ENCODE data around the gene GYS2.
"Not testable (repeated sequence)": the region's sequence is repeated elsewhere in the genome, so short reads cannot be mapped to it uniquely, and the experiment has no call there.

The GYS2 gene

DNA sequence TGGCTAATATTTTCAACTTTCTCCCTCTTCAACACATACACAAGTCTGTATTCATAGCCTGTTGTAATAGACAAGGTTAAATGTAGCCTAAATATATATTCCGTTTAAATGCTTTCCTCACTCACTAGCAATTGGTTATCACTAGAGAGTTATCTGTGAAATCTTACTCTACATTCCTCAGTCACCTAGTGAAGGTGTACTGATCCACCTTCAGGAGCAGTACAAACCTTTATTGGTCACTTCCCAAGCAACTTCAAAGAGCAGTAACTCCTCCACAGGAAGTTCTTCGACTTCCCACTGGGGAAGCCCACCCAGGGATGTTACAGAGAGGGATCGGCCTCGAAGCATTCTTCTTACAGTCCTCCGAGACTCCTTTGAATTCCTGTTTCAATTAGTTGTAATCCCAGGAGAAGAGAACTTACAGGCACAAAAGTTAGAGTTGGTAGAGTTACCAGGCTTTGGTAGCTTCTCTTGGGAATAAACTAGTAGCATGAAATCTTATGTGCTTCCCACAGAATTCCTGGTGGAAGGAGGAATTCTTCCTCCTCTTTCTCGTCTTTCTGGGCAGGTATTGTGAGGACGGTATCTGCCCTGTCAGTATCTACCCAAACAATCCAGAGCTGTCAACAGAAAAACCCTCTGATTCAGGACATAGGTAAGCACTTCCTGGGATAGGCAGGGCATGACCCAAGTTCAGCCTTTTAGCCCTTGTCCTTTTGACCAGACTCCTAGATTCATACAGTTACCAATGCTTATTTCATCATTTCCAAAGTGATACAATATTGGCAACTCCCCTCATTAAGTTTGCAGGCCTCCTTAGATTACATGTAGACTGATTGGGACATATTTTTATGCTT lies at the start of gene GYS2:
Gene GYS2, minus strand, starts transcription at position 603 of the 857 bp plus-strand sequence. Its CDS starts 255 bp downstream, at position 348.
- no peak for DNase-seq (ENCODE audit: low read depth, low spot score)

GRCh38 chr12:21651821-21652220 lies 47.2 kb upstream of the GYS2 start:
- no peak for DNase-seq (ENCODE audit: low read depth, low spot score)

GRCh38 chr12:21650997-21651396 lies 46.4 kb upstream of the GYS2 start:
- DNase-seq (ENCODE audit: low read depth, low spot score), result no peak

- no peak for DNase-seq (ENCODE audit: low read depth, low spot score)
Measured at GRCh38 chr12:21649034-21649433, 44.4 kb upstream of the GYS2 start.

DNA sequence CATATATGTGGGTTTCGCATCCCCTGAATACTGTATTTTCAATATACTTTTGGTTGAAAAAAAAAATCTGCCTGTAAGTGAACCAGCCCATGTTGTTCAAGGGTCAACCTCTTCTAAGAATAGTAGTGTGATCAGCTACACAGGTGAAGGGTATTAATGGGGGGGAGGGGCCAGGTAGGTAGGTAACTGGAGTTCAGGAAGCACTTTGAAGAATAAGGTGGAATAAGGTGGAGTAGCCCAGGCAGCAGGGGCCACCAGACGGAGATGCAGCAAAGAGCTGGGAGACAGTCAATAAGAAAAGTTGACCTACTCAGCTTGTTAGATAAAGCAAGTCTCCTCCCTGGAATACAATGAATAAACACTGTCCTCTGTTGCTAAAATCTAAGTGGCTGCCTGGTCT lies 43.7 kb upstream of the GYS2 start:
- DNase-seq (ENCODE audit: low read depth, low spot score), result no peak

GRCh38 chr12:21647179-21647578 lies 42.5 kb upstream of the GYS2 start:
- DNase-seq (ENCODE audit: low read depth, low spot score), result no peak

GRCh38 chr12:21645041-21645500 lies 40.4 kb upstream of the GYS2 start:
- not testable (repeated sequence) for DNase-seq (ENCODE audit: low read depth, low spot score)

- DNase-seq (ENCODE audit: low read depth, low spot score), result no peak
Measured at GRCh38 chr12:21644516-21644915, 39.9 kb upstream of the GYS2 start.

- no peak for DNase-seq (ENCODE audit: low read depth, low spot score)
Measured at GRCh38 chr12:21643758-21644157, 39.1 kb upstream of the GYS2 start.

GRCh38 chr12:21642707-21643389 lies 38.2 kb upstream of the GYS2 start:
- no peak for DNase-seq (ENCODE audit: low read depth, low spot score)

GRCh38 chr12:21638054-21638891 lies 33.6 kb upstream of the GYS2 start:
- no peak for DNase-seq (ENCODE audit: low read depth, low spot score)

DNA sequence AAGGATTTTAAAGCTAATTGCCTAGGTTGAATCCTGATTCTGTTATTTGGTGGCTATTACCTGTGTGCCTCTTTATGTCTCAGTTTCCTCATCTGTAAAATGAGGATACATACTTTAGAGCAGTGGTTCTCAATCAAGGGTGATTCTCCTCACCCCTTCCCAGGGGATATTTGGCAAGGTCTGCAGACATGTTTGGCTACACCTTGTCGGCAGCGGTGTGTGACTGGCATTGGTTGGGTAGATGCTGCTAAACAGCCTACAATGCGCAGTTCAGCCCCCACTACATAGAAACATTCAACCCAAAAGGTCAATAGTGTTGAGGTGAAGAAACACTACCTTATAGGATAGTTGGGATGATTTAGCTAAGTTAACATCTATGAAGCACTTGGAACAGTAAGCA lies 29.6 kb upstream of the GYS2 start:
- DNase-seq (ENCODE audit: low read depth, low spot score), result no peak

- no peak for DNase-seq (ENCODE audit: low read depth, low spot score)
Measured at GRCh38 chr12:21631367-21631766, 26.7 kb upstream of the GYS2 start.

DNA sequence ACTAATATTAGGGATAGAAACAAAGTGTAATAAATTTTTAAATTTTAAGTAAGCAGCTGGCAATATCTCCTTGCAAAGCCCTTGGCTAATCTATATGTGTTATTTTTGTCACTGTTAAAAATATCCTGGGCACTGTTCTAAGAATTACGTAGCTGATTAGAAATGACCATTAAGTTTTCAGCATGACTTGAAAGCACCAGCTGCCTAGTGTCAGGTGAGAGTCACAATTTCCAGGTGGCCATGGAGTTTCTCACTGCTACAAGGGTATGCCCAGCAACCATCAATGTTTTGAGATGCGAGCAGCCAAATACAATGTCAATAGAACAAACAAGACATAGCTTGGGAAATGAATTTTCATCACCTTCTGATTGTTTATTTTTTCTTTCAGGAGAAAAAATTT lies 23.3 kb upstream of the GYS2 start:
- no peak for DNase-seq (ENCODE audit: low read depth, low spot score)

DNA sequence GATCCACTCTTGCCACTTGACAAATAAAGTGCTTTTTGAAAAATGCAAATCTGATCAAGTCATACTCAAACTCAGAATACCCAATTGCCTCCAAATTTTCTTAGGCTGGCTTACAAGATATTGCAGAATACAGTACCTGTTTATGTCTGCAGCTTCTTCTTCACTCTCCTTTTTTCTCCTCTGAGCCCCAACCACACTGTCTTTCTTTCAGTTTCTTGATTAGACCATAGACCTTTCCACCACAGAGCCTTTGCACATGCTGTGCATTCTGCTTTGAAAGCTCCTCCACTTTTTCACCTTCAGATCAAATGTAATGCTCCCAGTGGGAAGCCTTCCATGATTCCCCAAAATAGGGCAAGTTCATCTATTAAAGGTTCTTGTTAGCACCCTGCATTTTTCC lies 13.9 kb upstream of the GYS2 start:
- no peak for DNase-seq (ENCODE audit: low read depth, low spot score)

DNA sequence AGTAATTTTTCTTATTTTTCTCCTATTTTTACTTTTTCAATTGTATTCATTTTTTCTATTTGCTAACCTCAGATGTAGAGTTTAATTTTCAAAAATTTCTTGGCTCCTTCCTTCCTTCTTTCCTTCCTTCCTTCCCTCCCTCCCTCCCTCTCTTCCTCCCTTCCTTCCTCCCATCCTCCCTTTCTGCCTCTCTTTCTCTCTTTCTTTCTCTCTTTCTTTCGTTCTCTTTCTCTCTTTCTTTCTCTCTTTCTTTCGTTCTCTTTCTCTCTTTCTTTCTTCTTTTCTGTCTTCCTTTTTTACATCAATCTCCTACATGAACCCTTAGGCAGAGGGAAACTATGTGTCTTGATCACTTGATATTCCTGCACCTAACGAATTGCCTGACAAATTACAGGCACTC lies 12.4 kb upstream of the GYS2 start:
- DNase-seq (ENCODE audit: low read depth, low spot score), result no peak

DNA sequence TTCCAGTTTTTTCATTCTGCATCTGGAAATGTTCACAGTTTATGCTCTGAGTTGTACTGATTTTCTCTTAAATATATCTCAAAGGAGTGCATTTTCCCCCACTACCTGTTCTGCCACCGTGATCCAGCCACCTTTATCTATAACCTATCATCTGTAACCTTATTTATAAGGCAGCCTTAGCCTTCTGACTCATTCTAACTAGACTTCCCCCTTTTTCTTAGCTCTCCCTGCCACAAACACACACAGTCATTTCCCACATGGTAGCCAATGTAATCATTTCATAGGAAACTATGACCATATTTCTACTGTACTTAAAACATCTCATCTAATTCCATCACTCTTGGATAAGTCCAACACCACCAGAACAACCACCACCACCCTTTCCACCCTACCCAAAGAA lies 10.8 kb upstream of the GYS2 start:
- no peak for DNase-seq (ENCODE audit: low read depth, low spot score)

DNA sequence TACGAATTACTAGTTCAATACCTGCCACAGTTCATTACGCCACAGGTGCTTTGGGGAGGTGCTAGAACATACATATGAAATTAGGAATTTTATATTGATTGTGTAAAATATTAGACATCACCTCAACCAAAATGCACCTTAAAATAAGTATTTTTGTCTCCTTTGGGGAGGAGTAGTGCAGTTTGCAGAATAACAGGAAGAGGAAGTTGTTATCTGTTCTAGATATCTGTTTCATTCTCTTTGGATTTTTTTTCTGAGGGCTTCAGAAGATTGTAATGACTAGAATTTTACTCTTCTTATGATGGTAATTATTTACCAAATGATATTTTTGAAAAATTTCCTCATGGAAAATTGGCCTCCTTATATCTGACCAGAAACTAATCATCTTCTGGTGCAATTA lies 9.9 kb upstream of the GYS2 start:
- no peak for DNase-seq (ENCODE audit: low read depth, low spot score)

DNA sequence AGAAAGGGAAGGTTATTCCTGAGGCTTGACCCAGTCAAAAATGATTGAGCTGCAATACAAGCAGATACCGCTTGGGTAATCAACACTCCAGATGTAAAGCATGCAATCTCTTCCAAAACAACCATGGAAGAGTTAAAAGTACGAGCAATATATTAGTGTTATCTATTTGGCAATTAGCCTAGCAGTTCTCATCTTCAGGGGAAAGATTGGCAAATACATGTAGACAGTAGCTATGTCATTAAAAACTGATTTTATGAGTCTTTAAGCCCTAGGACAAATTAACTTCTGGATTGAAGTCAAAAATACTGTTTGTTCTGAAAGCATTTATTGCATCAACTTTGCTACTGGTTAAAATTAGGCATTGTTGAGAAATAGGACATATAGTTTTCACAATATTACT lies 9.3 kb upstream of the GYS2 start:
- no peak for DNase-seq (ENCODE audit: low read depth, low spot score)

- no peak for DNase-seq (ENCODE audit: low read depth, low spot score)
Measured at GRCh38 chr12:21608196-21608595, 3.5 kb upstream of the GYS2 start.

- DNase-seq (ENCODE audit: low read depth, low spot score), result no peak
Measured at GRCh38 chr12:21607701-21608100, 3.1 kb upstream of the GYS2 start.

DNA sequence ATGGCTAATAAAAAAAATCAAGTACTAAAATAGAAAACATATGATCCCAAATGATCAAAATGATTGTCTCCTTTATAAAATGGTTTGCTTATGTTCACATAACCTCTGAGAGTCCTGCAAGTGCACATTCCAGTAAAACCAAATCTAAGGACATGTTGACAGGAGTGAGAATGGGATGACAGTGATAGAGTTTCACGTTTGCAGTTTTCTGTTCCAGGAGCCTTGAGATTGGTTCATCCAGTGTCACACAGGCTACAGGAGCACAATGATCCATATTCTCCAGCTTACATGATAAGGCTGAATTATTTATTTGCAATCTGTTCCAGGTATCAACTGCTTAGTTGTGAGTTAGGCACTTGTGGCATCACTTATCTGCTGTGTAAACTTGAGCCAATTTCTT lies 1.5 kb upstream of the GYS2 start:
- no peak for DNase-seq (ENCODE audit: low read depth, low spot score)

Measured in smooth muscle cell of the brain vasculature (primary cell).